Neural progenitor cell (in vitro differentiated cells): ENCODE measurements around the gene P2RY12. TPM values are rescaled to one million over a fixed set of nuclear protein-coding genes. Genes with fewer than 3 reads are reported as not detected.

ENCODE experiments used
- DNase-seq: peaks from one replicate; pipeline ENCODE4 v3.0.0-alpha.2; 2016; ENCODE audit warnings: low spot score
- H2AFZ ChIP-seq: fragments of 200-600 bp; sonication (generic); replicated peaks from 2 replicates; pipeline ENCODE4 v1.6.1; 2016; ENCODE audit warnings: antibody characterized with exemption
- H3F3A ChIP-seq: fragments of 200-600 bp; sonication (generic); 2 replicates; pipeline ENCODE4 v1.6.1; 2016; ENCODE audit warnings: antibody characterized with exemption, low read depth
- H3K27ac ChIP-seq: fragments of 200-600 bp; sonication (generic); 2 replicates; pipeline ENCODE4 v1.5.1; 2016; ENCODE audit warnings: mild to moderate bottlenecking
- H3K27me3 ChIP-seq: fragments of 200-600 bp; sonication (generic); 2 replicates; pipeline ENCODE4 v1.6.1; 2016; ENCODE audit warnings: mild to moderate bottlenecking, moderate library complexity
- H3K36me3 ChIP-seq: fragments of 200-600 bp; sonication (generic); 2 replicates; pipeline ENCODE4 v1.5.1; 2016
- H3K4me1 ChIP-seq: fragments of 200-600 bp; sonication (generic); 2 replicates; pipeline ENCODE4 v1.6.1; 2016; ENCODE audit warnings: mixed run types
- H3K4me2 ChIP-seq: fragments of 200-600 bp; sonication (generic); 2 replicates; pipeline ENCODE4 v1.6.1; 2016
- H3K4me3 ChIP-seq: fragments of 200-600 bp; sonication (generic); 2 replicates; pipeline ENCODE4 v1.5.1; 2016
- H3K79me2 ChIP-seq: fragments of 200-600 bp; sonication (generic); 2 replicates; pipeline ENCODE4 v1.6.1; 2016; ENCODE audit warnings: low read depth
- H3K9ac ChIP-seq: fragments of 200-600 bp; sonication (generic); 2 replicates; pipeline ENCODE4 v1.6.1; 2016
- H3K9me3 ChIP-seq: fragments of 200-600 bp; sonication (generic); 2 replicates; pipeline ENCODE4 v1.5.1; 2016; ENCODE audit warnings: low read depth
- H4K20me1 ChIP-seq: fragments of 200-600 bp; sonication (generic); 2 replicates; pipeline ENCODE4 v1.6.1; 2016; ENCODE audit warnings: low read depth
- H3K27ac Mint-ChIP-seq: 3 replicates; pipeline ENCODE4 v1.8.0; 2021; ENCODE audit warnings: mixed read lengths
- H3K27me3 Mint-ChIP-seq: 2 replicates; pipeline ENCODE4 v1.8.0; 2022; ENCODE audit warnings: low read depth, mild to moderate bottlenecking, inconsistent platforms, moderate library complexity, mixed read lengths; ENCODE audit not compliant: insufficient read depth
- H3K36me3 Mint-ChIP-seq: 3 replicates; pipeline ENCODE4 v1.8.0; 2021; ENCODE audit warnings: mixed read lengths
- H3K4me1 Mint-ChIP-seq: 3 replicates; pipeline ENCODE4 v1.8.0; 2021; ENCODE audit warnings: mixed read lengths
- H3K4me3 Mint-ChIP-seq: 3 replicates; pipeline ENCODE4 v1.8.0; 2021; ENCODE audit warnings: mild to moderate bottlenecking, moderate library complexity, mixed read lengths
- H3K9me3 Mint-ChIP-seq: 3 replicates; pipeline ENCODE4 v1.8.0; 2020; ENCODE audit warnings: mixed read lengths
- EZH2 ChIP-seq: fragments of 200-600 bp; sonication (generic); IDR thresholded peaks from 2 replicates; pipeline ENCODE4 v1.6.1; 2017; ENCODE audit warnings: antibody characterized with exemption, mild to moderate bottlenecking, moderate library complexity
- EZH2phosphoT487 ChIP-seq: fragments of 200-600 bp; sonication (generic); IDR thresholded peaks from 2 replicates; pipeline ENCODE4 v1.6.1; 2017; ENCODE audit warnings: antibody characterized with exemption
- total RNA-seq: library from RNA; depleted of rRNA; stranded (reverse); fragments of >200 nt; gene quantifications from 2 replicates; pipeline ENCODE4 v1.2.3, GENCODE V29; 2015; ENCODE audit warnings: low replicate concordance
- TF ChIP-seq, protein P1 (sequence below): fragments of 200-600 bp; sonication (generic); IDR thresholded peaks from 2 replicates; pipeline ENCODE4 v1.5.1; 2017; ENCODE audit warnings: antibody characterized with exemption, mild to moderate bottlenecking

P2RY12 gene
- total RNA-seq, 1 donor from 2014 or later: not detected

GRCh38 chr3:151398895-151399294 is 14.3 kb upstream of the P2RY12 start:
- no peak for TF ChIP-seq EZH2
- TF ChIP-seq EZH2phosphoT487: no peak
- TF ChIP-seq, protein P1, sequence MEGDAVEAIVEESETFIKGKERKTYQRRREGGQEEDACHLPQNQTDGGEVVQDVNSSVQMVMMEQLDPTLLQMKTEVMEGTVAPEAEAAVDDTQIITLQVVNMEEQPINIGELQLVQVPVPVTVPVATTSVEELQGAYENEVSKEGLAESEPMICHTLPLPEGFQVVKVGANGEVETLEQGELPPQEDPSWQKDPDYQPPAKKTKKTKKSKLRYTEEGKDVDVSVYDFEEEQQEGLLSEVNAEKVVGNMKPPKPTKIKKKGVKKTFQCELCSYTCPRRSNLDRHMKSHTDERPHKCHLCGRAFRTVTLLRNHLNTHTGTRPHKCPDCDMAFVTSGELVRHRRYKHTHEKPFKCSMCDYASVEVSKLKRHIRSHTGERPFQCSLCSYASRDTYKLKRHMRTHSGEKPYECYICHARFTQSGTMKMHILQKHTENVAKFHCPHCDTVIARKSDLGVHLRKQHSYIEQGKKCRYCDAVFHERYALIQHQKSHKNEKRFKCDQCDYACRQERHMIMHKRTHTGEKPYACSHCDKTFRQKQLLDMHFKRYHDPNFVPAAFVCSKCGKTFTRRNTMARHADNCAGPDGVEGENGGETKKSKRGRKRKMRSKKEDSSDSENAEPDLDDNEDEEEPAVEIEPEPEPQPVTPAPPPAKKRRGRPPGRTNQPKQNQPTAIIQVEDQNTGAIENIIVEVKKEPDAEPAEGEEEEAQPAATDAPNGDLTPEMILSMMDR: no peak
- H3K4me1 Mint-ChIP-seq: no peaks in the 10 kb centered on the region

GRCh38 chr3:151395806-151396205 is 11.3 kb upstream of the P2RY12 start:
- no peak for DNase-seq
- Histone ChIP-seq H3K4me2 (no peak overlapping the region), H4K20me1 (no peaks in the 10 kb centered on the region), H3K4me1 (no peaks in the 10 kb centered on the region), H3K79me2 (no peaks in the 10 kb centered on the region), H3K27me3 (no peaks in the 10 kb centered on the region), H3K27ac (no peak overlapping the region), H3K4me3 (no peak overlapping the region), H3K9ac (no peak overlapping the region), H2AFZ (no peak overlapping the region), H3F3A (no peaks in the 10 kb centered on the region), H3K9me3 (no peaks in the 10 kb centered on the region), H3K36me3 (peaks cover 4% of the 10 kb centered on the region)
- Mint-ChIP-seq H3K4me3 (no peak overlapping the region), H3K9me3 (no peaks in the 10 kb centered on the region), H3K27me3 (no peaks in the 10 kb centered on the region), H3K27ac (no peak overlapping the region), H3K36me3 (peaks cover 17% of the 10 kb centered on the region), H3K4me1 (no peaks in the 10 kb centered on the region)
- TF ChIP-seq EZH2 (no peak), EZH2phosphoT487 (no peak)
- TF ChIP-seq, protein P1: no peak

More at GRCh38 chr3:151398895-151399294, 14.3 kb upstream of the P2RY12 start:
- no peak overlapping the region for H3K4me3 Mint-ChIP-seq
- H3K36me3 Mint-ChIP-seq: peaks cover 7% of the 10 kb centered on the region
- no peaks in the 10 kb centered on the region for H3K79me2 ChIP-seq
- no peak overlapping the region for H3K27ac Mint-ChIP-seq
- no peak for DNase-seq
- H4K20me1 ChIP-seq: no peaks in the 10 kb centered on the region
- H3F3A ChIP-seq: no peaks in the 10 kb centered on the region
- no peak overlapping the region for H3K27ac ChIP-seq
- no peak overlapping the region for H3K4me3 ChIP-seq
- no peaks in the 10 kb centered on the region for H3K4me1 ChIP-seq
- no peaks in the 10 kb centered on the region for H3K9me3 Mint-ChIP-seq
- H2AFZ ChIP-seq: no peak overlapping the region
- H3K36me3 ChIP-seq: no peaks in the 10 kb centered on the region
- H3K9me3 ChIP-seq: no peaks in the 10 kb centered on the region
- no peak overlapping the region for H3K4me2 ChIP-seq
- no peaks in the 10 kb centered on the region for H3K27me3 Mint-ChIP-seq
- no peaks in the 10 kb centered on the region for H3K27me3 ChIP-seq
- H3K9ac ChIP-seq: no peak overlapping the region

- Histone ChIP-seq H3K36me3 (peaks cover 12% of the 10 kb centered on the region), H4K20me1 (no peaks in the 10 kb centered on the region), H3F3A (no peaks in the 10 kb centered on the region), H3K4me3 (no peak overlapping the region), H3K9ac (no peak overlapping the region), H2AFZ (no peak overlapping the region), H3K9me3 (no peaks in the 10 kb centered on the region), H3K27me3 (no peaks in the 10 kb centered on the region), H3K4me2 (no peak overlapping the region), H3K4me1 (no peaks in the 10 kb centered on the region), H3K79me2 (no peaks in the 10 kb centered on the region), H3K27ac (no peak overlapping the region)
- Mint-ChIP-seq H3K9me3 (no peaks in the 10 kb centered on the region), H3K36me3 (peaks cover 17% of the 10 kb centered on the region), H3K27me3 (no peaks in the 10 kb centered on the region), H3K27ac (no peak overlapping the region), H3K4me1 (no peaks in the 10 kb centered on the region), H3K4me3 (no peak overlapping the region)
- DNase-seq: no peak
- TF ChIP-seq EZH2: no peak
- TF ChIP-seq, protein P1: no peak
These were observed 10.1 kb upstream of the P2RY12 start for GRCh38 chr3:151394611-151395010.
